Measurements from ENCODE around the gene PRICKLE2. TPM values are rescaled to one million over a fixed set of nuclear protein-coding genes. Genes with fewer than 3 reads are reported as not detected.

PRICKLE2 gene
- total and polyA plus RNA-seq, 2 experiments from 2014 or later, result 1.1 to 12.5 TPM

DNA sequence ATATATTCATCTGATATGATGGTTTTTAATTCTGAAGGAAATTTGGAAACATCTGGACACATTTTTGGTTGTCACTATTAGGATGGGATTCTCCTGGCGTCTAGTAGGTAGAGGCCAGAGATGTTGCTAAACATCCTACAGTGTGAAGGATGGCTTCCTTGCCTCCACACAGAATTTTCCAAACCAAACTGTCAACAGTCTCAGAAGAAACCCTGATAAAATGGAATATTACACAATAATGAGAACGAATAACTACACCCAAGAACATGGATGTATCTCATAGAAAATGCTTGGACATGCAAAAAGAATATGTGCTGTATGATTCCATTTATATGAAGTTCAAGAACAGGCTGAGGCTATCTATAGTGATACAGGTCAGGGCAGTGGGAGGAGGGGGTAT lies 122.1 kb downstream of the PRICKLE2 start:
- H4K20me1 ChIP-seq (replicated peaks; ENCODE audit: insufficient read depth), result no peaks in the 10 kb centered on the region

More for the DNA sequence above, 122.1 kb downstream of the PRICKLE2 start:
- H3K4me3 Mint-ChIP-seq, result no peak overlapping the region
- no peak overlapping the region for H3K4me2 ChIP-seq
- peaks cover 26% of the 10 kb centered on the region for H3K4me1 Mint-ChIP-seq
- H3K4me1 ChIP-seq (ENCODE audit: insufficient read depth), result peaks cover 21% of the 10 kb centered on the region; the same call in 1 of the 2 replicates
- TF ChIP-seq ZNF114 (CRISPR knock-in tag; IDR thresholded peaks at IDR 0.05) (no peak), EZH2phosphoT487 (IDR thresholded peaks at IDR 0.05; ENCODE audit: unreplicated experiment) (no peak), NANOG (IDR thresholded peaks at IDR 0.05; ENCODE audit: borderline replicate concordance) (no peak), ZNF331 (CRISPR knock-in tag; IDR thresholded peaks at IDR 0.05; ENCODE audit: low read depth) (no peak), POLR2AphosphoS5 (IDR thresholded peaks at IDR 0.05; ENCODE audit: low read depth) (no peak), JUNB (IDR thresholded peaks at IDR 0.05; ENCODE audit: unreplicated experiment) (no peak), EZH2 (IDR thresholded peaks at IDR 0.05; ENCODE audit: low read depth, unreplicated experiment) (no peak), CREB1 (CRISPR knock-in tag; IDR thresholded peaks at IDR 0.05; ENCODE audit: low read depth) (no peak), STAT1 (IDR thresholded peaks at IDR 0.05; ENCODE audit: unreplicated experiment) (no peak), ETS1 (IDR thresholded peaks at IDR 0.05) (no peak), CTCF (conservative IDR thresholded peaks at IDR 0.05; ENCODE audit: low read depth in 2 of 2) (no peak)
- TF ChIP-seq, protein P1, sequence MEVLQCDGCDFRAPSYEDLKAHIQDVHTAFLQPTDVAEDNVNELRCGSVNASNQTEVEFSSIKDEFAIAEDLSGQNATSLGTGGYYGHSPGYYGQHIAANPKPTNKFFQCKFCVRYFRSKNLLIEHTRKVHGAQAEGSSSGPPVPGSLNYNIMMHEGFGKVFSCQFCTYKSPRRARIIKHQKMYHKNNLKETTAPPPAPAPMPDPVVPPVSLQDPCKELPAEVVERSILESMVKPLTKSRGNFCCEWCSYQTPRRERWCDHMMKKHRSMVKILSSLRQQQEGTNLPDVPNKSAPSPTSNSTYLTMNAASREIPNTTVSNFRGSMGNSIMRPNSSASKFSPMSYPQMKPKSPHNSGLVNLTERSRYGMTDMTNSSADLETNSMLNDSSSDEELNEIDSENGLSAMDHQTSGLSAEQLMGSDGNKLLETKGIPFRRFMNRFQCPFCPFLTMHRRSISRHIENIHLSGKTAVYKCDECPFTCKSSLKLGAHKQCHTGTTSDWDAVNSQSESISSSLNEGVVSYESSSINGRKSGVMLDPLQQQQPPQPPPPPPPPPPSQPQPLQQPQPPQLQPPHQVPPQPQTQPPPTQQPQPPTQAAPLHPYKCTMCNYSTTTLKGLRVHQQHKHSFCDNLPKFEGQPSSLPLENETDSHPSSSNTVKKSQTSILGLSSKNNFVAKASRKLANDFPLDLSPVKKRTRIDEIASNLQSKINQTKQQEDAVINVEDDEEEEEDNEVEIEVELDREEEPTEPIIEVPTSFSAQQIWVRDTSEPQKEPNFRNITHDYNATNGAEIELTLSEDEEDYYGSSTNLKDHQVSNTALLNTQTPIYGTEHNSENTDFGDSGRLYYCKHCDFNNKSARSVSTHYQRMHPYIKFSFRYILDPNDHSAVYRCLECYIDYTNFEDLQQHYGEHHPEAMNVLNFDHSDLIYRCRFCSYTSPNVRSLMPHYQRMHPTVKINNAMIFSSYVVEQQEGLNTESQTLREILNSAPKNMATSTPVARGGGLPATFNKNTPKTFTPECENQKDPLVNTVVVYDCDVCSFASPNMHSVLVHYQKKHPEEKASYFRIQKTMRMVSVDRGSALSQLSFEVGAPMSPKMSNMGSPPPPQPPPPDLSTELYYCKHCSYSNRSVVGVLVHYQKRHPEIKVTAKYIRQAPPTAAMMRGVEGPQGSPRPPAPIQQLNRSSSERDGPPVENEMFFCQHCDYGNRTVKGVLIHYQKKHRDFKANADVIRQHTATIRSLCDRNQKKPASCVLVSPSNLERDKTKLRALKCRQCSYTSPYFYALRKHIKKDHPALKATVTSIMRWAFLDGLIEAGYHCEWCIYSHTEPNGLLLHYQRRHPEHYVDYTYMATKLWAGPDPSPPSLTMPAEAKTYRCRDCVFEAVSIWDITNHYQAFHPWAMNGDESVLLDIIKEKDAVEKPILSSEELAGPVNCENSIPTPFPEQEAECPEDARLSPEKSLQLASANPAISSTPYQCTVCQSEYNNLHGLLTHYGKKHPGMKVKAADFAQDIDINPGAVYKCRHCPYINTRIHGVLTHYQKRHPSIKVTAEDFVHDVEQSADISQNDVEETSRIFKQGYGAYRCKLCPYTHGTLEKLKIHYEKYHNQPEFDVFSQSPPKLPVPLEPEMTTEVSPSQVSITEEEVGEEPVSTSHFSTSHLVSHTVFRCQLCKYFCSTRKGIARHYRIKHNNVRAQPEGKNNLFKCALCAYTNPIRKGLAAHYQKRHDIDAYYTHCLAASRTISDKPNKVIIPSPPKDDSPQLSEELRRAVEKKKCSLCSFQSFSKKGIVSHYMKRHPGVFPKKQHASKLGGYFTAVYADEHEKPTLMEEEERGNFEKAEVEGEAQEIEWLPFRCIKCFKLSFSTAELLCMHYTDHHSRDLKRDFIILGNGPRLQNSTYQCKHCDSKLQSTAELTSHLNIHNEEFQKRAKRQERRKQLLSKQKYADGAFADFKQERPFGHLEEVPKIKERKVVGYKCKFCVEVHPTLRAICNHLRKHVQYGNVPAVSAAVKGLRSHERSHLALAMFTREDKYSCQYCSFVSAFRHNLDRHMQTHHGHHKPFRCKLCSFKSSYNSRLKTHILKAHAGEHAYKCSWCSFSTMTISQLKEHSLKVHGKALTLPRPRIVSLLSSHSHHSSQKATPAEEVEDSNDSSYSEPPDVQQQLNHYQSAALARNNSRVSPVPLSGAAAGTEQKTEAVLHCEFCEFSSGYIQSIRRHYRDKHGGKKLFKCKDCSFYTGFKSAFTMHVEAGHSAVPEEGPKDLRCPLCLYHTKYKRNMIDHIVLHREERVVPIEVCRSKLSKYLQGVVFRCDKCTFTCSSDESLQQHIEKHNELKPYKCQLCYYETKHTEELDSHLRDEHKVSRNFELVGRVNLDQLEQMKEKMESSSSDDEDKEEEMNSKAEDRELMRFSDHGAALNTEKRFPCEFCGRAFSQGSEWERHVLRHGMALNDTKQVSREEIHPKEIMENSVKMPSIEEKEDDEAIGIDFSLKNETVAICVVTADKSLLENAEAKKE (CRISPR knock-in tag; IDR thresholded peaks at IDR 0.05), result no peak
- TF ChIP-seq, protein P2, sequence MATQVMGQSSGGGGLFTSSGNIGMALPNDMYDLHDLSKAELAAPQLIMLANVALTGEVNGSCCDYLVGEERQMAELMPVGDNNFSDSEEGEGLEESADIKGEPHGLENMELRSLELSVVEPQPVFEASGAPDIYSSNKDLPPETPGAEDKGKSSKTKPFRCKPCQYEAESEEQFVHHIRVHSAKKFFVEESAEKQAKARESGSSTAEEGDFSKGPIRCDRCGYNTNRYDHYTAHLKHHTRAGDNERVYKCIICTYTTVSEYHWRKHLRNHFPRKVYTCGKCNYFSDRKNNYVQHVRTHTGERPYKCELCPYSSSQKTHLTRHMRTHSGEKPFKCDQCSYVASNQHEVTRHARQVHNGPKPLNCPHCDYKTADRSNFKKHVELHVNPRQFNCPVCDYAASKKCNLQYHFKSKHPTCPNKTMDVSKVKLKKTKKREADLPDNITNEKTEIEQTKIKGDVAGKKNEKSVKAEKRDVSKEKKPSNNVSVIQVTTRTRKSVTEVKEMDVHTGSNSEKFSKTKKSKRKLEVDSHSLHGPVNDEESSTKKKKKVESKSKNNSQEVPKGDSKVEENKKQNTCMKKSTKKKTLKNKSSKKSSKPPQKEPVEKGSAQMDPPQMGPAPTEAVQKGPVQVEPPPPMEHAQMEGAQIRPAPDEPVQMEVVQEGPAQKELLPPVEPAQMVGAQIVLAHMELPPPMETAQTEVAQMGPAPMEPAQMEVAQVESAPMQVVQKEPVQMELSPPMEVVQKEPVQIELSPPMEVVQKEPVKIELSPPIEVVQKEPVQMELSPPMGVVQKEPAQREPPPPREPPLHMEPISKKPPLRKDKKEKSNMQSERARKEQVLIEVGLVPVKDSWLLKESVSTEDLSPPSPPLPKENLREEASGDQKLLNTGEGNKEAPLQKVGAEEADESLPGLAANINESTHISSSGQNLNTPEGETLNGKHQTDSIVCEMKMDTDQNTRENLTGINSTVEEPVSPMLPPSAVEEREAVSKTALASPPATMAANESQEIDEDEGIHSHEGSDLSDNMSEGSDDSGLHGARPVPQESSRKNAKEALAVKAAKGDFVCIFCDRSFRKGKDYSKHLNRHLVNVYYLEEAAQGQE (IDR thresholded peaks at IDR 0.05; ENCODE audit: unreplicated experiment), result no peak
- no peak for ATAC-seq
- no peaks in the 10 kb centered on the region for H3K36me3 ChIP-seq (ENCODE audit: insufficient read depth)
- H3K27me3 Mint-ChIP-seq (ENCODE audit: insufficient read depth, low read depth, poor library complexity), result peaks cover 2% of the 10 kb centered on the region
- H3K4me3 ChIP-seq, result no peak overlapping the region
- H3K79me2 ChIP-seq (replicated peaks; ENCODE audit: insufficient read depth), result no peaks in the 10 kb centered on the region
- no peak overlapping the region for H3K27ac ChIP-seq (ENCODE audit: low read depth)
- H3K36me3 Mint-ChIP-seq (ENCODE audit: low read depth), result no peaks in the 10 kb centered on the region
- H3K9me2 ChIP-seq (ENCODE audit: insufficient read depth), result no peaks in the 10 kb centered on the region
- no peaks in the 10 kb centered on the region for H3K27me3 ChIP-seq (ENCODE audit: insufficient read depth)
- no peak for DNase-seq (ENCODE audit: low spot score)
- H3K9me3 Mint-ChIP-seq, result no peaks in the 10 kb centered on the region
- H3K27ac Mint-ChIP-seq, result no peak overlapping the region
- no peak overlapping the region for H2AFZ ChIP-seq
- H3F3A ChIP-seq (replicated peaks; ENCODE audit: low read depth), result no peaks in the 10 kb centered on the region

Data from GM23338 (cell line).